ENCODE measurements around the gene RGS10.

RGS10 gene

DNA sequence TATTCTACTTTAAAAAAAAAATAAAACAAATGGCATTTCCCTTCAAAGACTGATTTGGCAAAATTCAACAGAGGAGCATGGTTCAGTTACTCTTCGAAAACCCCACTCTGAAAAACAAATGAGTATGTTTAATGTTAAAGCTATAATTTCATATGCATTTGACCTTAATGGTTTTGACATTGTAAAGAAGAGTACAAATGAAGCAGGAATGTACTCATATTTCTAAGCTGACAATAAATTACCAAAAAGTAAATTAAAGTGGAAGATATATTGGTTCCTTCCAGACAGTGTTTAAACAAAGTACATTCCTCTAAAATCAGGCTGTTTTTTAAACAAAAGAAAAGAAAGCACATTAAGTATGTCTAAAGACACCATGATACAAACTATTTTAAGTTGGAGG, 16.4 kb downstream of the RGS10 start:
- WGBS: 100% methylated on average over 1 of the region's 1 CpG
- Histone ChIP-seq H3K9ac (ENCODE audit: low read depth, low read length) (no peak overlapping the region), H3K27ac (ENCODE audit: low read depth, low read length) (no peak overlapping the region)

DNA sequence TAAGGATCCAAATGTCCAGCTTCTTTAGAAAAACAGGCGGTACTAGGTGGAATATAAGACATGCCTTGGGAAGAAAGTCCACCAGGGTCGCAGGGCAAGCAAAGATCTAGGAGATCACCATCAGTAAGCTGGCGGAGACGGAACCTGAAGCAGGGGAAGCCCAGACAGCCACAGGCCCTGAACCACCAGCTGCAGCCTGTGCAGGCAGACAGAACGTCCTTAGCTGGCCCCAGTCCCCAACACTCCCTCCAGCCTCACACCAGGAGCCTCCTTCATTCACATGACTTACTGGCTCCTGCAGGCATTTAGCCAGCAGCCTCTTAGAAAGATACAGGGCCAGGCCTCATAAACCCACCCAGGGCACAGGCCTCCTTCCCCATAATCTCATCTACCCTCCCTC, 17.4 kb downstream of the RGS10 start:
- Histone ChIP-seq H3K36me3 (ENCODE audit: insufficient read depth, low read length) (no peaks in the 10 kb centered on the region), H3K9ac (ENCODE audit: low read depth, low read length) (no peak overlapping the region), H3K4me1 (ENCODE audit: insufficient read depth, low read length) (peaks cover 3% of the 10 kb centered on the region; the same call in 1 of the 2 replicates), H3K4me3 (ENCODE audit: low read length) (no peak overlapping the region), H3K27ac (ENCODE audit: low read depth, low read length) (no peak overlapping the region), H3K9me3 (ENCODE audit: insufficient read depth, low read depth, low read length) (no peaks in the 10 kb centered on the region), H3K27me3 (ENCODE audit: insufficient read depth, low read length) (no peaks in the 10 kb centered on the region)
- 93% methylated on average over 5 of the region's 5 CpGs for WGBS

More for the DNA sequence above, 16.4 kb downstream of the RGS10 start:
- Histone ChIP-seq H3K9me3 (ENCODE audit: insufficient read depth, low read depth, low read length) (no peaks in the 10 kb centered on the region), H3K4me1 (ENCODE audit: insufficient read depth, low read length) (no peaks in the 10 kb centered on the region; the same call in 1 of the 2 replicates), H3K36me3 (ENCODE audit: insufficient read depth, low read length) (no peaks in the 10 kb centered on the region), H3K4me3 (ENCODE audit: low read length) (no peak overlapping the region), H3K27me3 (ENCODE audit: insufficient read depth, low read length) (no peaks in the 10 kb centered on the region)

DNA sequence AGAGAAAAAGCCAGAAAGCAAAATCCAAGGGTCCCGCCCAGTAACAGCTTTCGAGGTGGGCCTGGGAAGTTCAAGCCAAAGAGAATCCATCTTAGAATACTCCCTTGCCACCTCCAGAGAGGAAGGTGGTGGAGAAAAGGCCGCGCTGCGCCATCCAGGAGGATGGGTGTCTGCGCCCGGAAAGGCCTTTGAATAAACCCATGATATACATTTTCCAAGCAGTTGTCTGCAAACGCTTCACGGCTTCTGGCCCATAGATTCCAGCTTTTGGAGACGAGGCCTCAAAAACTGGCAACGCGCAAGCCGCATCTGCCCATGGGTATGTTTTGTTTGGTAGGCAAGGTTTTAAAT, 17.8 kb downstream of the RGS10 start:
- Histone ChIP-seq H3K4me3 (ENCODE audit: low read length) (no peak overlapping the region), H3K27ac (ENCODE audit: low read depth, low read length) (no peak overlapping the region), H3K9ac (ENCODE audit: low read depth, low read length) (no peak overlapping the region), H3K4me1 (ENCODE audit: insufficient read depth, low read length) (peaks cover 7% of the 10 kb centered on the region; the same call in 1 of the 2 replicates), H3K27me3 (ENCODE audit: insufficient read depth, low read length) (no peaks in the 10 kb centered on the region), H3K9me3 (ENCODE audit: insufficient read depth, low read depth, low read length) (no peaks in the 10 kb centered on the region), H3K36me3 (ENCODE audit: insufficient read depth, low read length) (no peaks in the 10 kb centered on the region)
- 95% methylated on average over 13 of the region's 13 CpGs for WGBS

DNA sequence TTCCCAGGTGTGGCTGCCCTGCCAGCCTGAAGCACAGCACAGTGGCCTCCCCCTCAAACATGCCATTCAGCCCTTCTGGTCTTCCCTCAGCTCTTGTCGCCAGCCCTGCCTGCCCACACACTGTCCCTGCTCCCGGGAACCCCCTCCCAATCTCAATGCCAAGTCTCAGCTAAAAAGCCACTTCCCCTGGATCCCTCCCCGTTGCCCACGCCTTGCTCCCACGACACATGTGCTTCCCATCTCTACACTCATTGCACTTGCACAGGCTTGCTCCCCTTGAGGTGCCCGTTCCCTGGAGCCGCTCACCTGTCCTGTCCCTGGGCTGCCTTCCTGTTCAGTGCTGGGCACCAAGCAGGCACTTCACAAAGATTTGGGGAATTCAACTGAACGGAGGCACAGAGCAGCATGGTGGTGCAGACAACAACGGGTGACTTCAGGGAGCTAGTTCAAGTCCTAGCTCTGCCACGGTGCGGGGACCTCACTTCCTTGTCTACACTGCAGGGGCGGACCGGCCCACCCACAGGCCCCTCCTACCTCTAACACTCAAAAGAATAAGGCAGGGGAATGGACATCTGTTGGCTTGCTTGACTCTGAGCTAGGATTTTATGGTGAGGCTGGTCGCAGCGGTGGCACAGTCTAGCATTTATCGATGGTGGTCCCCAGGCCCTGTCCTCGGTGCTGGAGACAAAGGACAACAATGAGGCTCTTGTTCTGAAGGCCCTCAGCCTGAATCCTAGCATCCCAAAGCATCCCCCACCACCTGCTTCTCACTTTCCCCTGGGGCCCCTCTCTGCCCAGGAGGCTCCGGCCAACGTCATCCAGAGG, 18.4 kb downstream of the RGS10 start:
- Histone ChIP-seq H3K4me1 (ENCODE audit: insufficient read depth, low read length) (peaks cover 8% of the 10 kb centered on the region; the same call in 1 of the 2 replicates), H3K9ac (ENCODE audit: low read depth, low read length) (no peak overlapping the region), H3K4me3 (ENCODE audit: low read length) (no peak overlapping the region), H3K27me3 (ENCODE audit: insufficient read depth, low read length) (no peaks in the 10 kb centered on the region), H3K27ac (ENCODE audit: low read depth, low read length) (no peak overlapping the region), H3K9me3 (ENCODE audit: insufficient read depth, low read depth, low read length) (no peaks in the 10 kb centered on the region), H3K36me3 (ENCODE audit: insufficient read depth, low read length) (no peaks in the 10 kb centered on the region)
- WGBS: 93% methylated on average over 19 of the region's 19 CpGs

DNA sequence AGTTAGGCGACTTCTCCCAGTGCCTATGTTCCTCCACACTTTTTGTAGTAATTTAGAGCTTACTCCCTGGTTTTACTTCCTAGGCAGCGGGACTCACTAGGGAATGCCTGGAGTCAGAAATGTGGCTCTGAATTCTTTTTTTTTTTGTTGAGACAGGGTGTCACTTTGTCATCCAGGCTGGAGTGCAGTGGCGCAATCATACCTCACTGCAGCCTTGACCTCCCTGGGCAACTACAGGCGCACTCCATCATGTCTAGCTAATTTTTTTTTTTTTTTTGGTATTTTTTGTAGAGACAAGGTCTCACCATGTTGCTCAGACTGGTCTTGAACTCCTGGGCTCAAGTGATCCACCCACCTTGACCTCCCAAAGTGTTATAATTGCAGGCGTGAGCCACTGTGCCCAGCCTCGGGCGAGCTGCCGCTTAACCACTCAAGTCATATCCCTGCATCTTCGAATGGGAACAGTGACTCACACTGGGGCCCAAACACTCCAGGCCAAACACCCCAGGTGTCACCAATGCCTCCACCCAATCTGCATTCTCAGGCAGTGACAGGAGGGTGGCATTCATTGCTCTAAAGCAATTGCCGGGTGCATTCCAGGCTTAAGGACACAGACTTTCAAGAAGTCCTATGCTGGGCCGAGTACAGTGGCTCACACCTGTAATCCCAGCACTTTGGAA, 19.6 kb downstream of the RGS10 start:
- Histone ChIP-seq H3K9ac (ENCODE audit: low read depth, low read length) (no peak overlapping the region), H3K4me1 (ENCODE audit: insufficient read depth, low read length) (peaks cover 8% of the 10 kb centered on the region; the same call in 1 of the 2 replicates), H3K27ac (ENCODE audit: low read depth, low read length) (no peak overlapping the region), H3K9me3 (ENCODE audit: insufficient read depth, low read depth, low read length) (no peaks in the 10 kb centered on the region), H3K36me3 (ENCODE audit: insufficient read depth, low read length) (no peaks in the 10 kb centered on the region), H3K4me3 (ENCODE audit: low read length) (no peak overlapping the region), H3K27me3 (ENCODE audit: insufficient read depth, low read length) (no peaks in the 10 kb centered on the region)
- 92% methylated on average over 11 of the region's 11 CpGs for WGBS

DNA sequence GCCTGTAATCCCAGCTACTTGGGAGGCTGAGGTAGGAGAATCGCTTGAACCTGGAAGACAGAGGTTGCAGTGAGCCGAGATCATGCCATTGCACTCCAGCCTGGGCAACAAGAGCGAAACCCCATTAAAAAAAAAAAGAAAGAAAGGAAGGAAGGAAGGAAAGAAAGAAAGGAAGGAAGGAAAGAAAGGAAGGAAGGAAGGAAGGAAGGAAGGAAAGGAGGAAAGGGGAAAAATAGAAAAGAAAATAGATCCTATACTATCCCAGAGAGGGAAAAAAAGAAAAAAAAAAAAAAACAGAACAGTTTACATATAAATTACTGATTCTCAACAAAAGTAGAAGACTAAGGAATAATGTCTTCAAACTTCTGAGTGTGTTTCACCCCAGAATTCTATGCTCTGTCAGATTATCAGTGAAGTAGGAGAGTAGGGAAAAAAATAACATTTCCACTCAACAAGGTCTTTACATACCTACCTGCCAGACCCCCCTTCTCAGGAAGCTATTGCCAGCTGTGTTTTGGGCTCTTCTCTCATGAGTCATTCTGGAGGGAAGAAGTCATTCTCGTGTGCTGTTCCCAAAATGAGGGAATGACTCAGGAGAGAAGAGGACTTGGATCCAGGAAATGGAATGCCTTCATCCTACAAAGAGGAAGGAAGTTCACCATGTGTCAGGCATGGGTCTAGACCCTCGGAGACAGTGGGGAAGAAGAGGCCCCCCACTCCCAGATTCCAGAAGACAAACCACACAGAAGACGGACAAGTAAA, 20.9 kb downstream of the RGS10 start:
- WGBS: 82% methylated on average over 5 of the region's 6 CpGs
- H3K9me3 ChIP-seq (ENCODE audit: insufficient read depth, low read depth, low read length): no peaks in the 10 kb centered on the region
- no peak overlapping the region for H3K27ac ChIP-seq (ENCODE audit: low read depth, low read length)
- H3K4me3 ChIP-seq (ENCODE audit: low read length): no peak overlapping the region
- H3K36me3 ChIP-seq (ENCODE audit: insufficient read depth, low read length): no peaks in the 10 kb centered on the region
- no peaks in the 10 kb centered on the region for H3K27me3 ChIP-seq (ENCODE audit: insufficient read depth, low read length)
- H3K9ac ChIP-seq (ENCODE audit: low read depth, low read length): no peak overlapping the region
- H3K4me1 ChIP-seq (ENCODE audit: insufficient read depth, low read length): peaks cover 12% of the 10 kb centered on the region; the same call in 1 of the 2 replicates

DNA sequence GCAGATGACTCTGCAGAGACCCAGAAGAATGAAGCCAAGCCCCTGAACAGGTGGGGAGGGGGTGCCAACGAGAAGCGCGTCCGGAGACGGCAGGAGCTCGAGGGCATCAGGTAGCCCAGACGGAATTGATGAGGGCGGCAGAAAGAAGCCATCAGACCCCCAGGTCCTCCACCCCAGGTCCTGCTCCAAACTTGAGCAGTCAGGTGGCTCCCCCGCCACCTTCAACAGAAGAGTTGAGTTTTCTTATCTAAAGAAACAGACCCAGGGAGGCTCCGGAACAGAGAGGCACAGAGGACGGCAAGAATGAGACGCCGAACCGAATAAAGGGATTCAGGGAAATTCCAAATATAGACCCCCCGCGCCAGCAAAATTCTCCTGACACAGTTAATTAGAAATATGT, 22.2 kb downstream of the RGS10 start:
- Histone ChIP-seq H3K4me1 (ENCODE audit: insufficient read depth, low read length) (peaks cover 18% of the 10 kb centered on the region; the same call in 1 of the 2 replicates), H3K9ac (ENCODE audit: low read depth, low read length) (no peak overlapping the region), H3K4me3 (ENCODE audit: low read length) (no peak overlapping the region), H3K36me3 (ENCODE audit: insufficient read depth, low read length) (no peaks in the 10 kb centered on the region), H3K27ac (ENCODE audit: low read depth, low read length) (no peak overlapping the region), H3K27me3 (ENCODE audit: insufficient read depth, low read length) (no peaks in the 10 kb centered on the region), H3K9me3 (ENCODE audit: insufficient read depth, low read depth, low read length) (no peaks in the 10 kb centered on the region)
- 94% methylated on average over 16 of the region's 16 CpGs for WGBS

DNA sequence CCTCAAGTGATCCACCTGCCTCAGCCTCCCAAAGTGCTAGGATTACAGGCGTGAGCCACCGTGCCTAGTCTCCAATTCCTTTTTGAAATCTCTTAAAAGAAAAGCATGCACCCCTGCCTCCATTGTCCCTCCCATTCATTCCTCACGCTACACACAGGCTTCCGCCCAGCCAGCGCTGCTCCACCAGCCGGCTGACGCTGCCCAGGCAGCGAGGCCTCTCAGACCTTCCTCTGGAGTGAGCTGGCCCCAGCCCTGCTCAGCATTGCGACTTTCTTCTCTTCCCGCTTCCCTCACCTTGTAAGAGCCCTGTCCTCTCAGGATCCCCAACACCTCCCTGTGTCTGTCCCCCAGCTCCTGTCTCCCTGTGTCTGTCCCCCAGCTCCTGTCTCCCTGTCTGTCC, 23.6 kb downstream of the RGS10 start:
- H3K4me3 ChIP-seq (ENCODE audit: low read length): no peak overlapping the region
- H3K9ac ChIP-seq (ENCODE audit: low read depth, low read length): no peak overlapping the region
- H3K4me1 ChIP-seq (ENCODE audit: insufficient read depth, low read length): peaks cover 18% of the 10 kb centered on the region; the same call in 1 of the 2 replicates
- 81% methylated on average over 10 of the region's 10 CpGs for WGBS
- no peak overlapping the region for H3K27ac ChIP-seq (ENCODE audit: low read depth, low read length)
- no peaks in the 10 kb centered on the region for H3K27me3 ChIP-seq (ENCODE audit: insufficient read depth, low read length)
- no peaks in the 10 kb centered on the region for H3K36me3 ChIP-seq (ENCODE audit: insufficient read depth, low read length)
- no peaks in the 10 kb centered on the region for H3K9me3 ChIP-seq (ENCODE audit: insufficient read depth, low read depth, low read length)

DNA sequence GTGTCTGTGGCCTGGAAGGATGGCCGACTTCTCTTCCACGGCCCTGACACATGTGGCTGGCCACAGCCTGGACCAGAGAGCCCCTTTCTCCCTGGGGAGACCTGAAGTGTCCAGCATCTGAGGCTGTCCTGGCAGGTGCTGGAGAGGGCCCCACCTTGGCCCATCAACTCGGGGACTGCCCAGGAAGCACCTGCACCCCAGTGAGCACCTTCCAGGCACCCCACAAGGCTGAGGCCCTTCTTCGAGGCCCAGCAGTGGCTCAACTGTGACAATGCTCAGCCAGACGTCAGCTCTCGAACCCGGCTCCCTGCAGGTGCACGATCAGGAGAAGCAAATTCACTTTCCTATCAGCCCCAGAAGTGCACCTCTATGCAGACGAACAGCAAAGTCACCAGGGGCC, 24.3 kb downstream of the RGS10 start:
- Histone ChIP-seq H3K36me3 (ENCODE audit: insufficient read depth, low read length) (no peaks in the 10 kb centered on the region), H3K4me3 (ENCODE audit: low read length) (no peak overlapping the region), H3K27ac (ENCODE audit: low read depth, low read length) (no peak overlapping the region), H3K27me3 (ENCODE audit: insufficient read depth, low read length) (no peaks in the 10 kb centered on the region), H3K9ac (ENCODE audit: low read depth, low read length) (no peak overlapping the region), H3K4me1 (ENCODE audit: insufficient read depth, low read length) (peaks cover 18% of the 10 kb centered on the region; the same call in 1 of the 2 replicates), H3K9me3 (ENCODE audit: insufficient read depth, low read depth, low read length) (no peaks in the 10 kb centered on the region)
- 94% methylated on average over 9 of the region's 9 CpGs for WGBS

DNA sequence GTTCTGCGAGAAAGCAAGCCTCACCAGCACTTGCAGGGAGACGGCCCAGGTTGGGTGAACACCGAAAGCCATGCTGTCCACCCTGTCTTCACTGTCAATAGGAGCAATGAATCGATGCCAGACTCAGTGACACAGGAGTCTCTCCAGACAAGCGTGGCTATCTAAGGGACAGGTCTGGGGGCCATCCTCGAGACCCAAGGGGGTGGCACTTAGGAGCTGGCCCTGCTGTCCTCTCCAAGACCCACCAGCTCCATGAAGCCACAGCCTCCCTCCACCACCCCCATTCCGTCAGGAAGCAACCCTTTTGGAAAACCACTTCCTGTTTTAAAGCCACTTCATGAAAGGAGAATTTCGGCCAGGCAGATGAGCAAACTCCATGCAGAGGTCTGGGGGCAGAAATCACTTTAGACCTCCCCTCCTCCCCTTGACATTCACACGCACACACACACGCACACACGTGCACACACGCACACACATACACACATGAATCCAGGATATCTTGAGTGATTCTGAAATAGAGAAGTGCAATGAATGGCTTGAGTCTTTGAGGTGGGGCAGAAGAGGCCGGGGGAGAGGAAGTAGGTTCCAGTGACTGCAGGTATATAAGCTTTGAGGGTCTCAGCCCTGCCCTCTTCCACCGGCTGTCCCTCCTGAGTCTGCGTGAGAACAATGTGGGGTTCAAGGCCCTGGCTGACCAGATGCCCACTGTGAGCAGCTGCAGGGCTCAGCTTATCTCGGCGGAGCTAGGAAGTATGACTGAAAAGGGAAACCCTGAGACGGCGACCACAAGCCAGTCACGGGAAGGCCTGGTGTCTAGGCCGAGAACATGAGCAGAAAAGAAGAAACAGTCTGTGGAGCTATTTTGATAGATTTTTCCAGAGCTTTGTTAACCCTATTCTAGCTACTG, 25.0 kb downstream of the RGS10 start:
- Histone ChIP-seq H3K36me3 (ENCODE audit: insufficient read depth, low read length) (no peaks in the 10 kb centered on the region), H3K27ac (ENCODE audit: low read depth, low read length) (no peak overlapping the region), H3K9me3 (ENCODE audit: insufficient read depth, low read depth, low read length) (no peaks in the 10 kb centered on the region), H3K27me3 (ENCODE audit: insufficient read depth, low read length) (no peaks in the 10 kb centered on the region), H3K4me1 (ENCODE audit: insufficient read depth, low read length) (peaks cover 18% of the 10 kb centered on the region; the same call in 1 of the 2 replicates), H3K4me3 (ENCODE audit: low read length) (no peak overlapping the region), H3K9ac (ENCODE audit: low read depth, low read length) (no peak overlapping the region)
- WGBS: 93% methylated on average over 20 of the region's 21 CpGs

Measured in HUES64 (cell line).